GDM1 (cell line): Measurements from ENCODE around the gene BIRC7.

Experiments used
- DNase-seq: peaks from one replicate; lab custom pipeline; 2025; lab: John Stamatoyannopoulos, UW

The BIRC7 gene

DNA sequence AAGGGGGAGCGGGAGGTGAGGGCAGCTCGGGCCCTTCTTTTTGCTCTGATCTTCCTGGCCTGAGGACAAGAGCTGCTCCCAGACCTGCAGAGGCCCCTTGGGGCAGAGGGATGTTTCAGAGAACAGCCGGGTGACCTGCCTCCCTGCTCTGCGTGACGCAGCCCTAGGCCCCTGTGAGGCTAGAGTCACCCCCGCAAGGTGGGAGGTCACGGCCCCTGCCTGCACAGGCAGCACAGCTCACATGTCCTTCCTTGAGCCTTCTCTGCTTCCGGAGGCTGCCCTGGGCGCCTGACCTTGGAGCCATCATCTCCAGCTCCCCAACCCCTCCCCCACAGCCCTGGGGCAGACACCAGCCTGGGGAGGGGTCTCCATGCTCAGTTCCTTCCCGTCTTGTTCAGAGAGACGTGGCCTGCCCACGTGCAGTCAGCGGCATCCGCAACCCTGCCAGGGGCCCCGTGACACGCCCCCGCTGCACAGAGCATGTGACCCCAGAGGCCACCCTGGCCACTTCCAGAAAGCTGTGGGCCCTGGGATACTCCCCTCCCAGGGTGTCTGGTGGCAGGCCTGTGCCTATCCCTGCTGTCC lies at the start of gene BIRC7:
TSS of gene BIRC7 (plus strand) at position 507 of the 585 bp plus-strand sequence. CDS start 192 bp downstream, outside the sequence.
- no peak for DNase-seq

- no peak for DNase-seq
These were observed 49.6 kb upstream of the BIRC7 start for GRCh38 chr20:63186084-63186483.

- DNase-seq, result no peak
These were observed 49.0 kb upstream of the BIRC7 start for GRCh38 chr20:63186528-63187316.

GRCh38 chr20:63187338-63188158 lies 48.2 kb upstream of the BIRC7 start:
- no peak for DNase-seq

DNA sequence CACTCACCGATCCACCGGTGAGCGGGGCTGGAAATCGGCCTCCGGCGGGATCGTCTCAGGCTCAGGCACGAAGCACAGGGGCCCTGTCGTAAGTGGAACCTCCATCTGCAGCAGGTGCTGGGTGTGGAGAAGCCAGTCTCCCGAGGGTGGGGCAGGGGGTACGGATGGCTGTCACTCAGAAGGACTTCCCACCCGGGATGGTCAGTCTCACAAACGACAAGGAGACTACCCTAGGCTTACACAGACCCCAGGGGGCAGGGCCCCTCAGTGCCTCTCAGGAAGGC lies 47.6 kb upstream of the BIRC7 start:
- no peak for DNase-seq

- DNase-seq, result no peak
These were observed 46.9 kb upstream of the BIRC7 start for GRCh38 chr20:63188641-63189321.

DNA sequence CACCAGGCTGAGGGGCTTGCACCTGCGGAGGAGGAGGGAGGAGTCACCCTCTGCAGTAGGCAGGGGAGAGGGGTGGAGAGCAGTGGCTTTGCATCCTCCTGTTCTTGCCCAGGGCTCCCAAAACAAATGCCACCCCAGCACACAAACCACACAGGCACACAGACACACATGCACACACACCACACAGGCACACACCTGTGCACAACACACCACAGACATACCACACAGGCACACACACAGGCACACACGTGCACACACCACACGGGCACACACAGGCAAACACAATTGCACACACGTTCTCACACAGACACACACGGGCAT lies 46.4 kb upstream of the BIRC7 start:
- DNase-seq, result no peak

- DNase-seq, result no peak
These were observed 45.7 kb upstream of the BIRC7 start for GRCh38 chr20:63189846-63190559.

- no peak for DNase-seq
These were observed 44.9 kb upstream of the BIRC7 start for GRCh38 chr20:63190828-63191227.

GRCh38 chr20:63191400-63191799 lies 44.3 kb upstream of the BIRC7 start:
- DNase-seq, result no peak

GRCh38 chr20:63192721-63193120 lies 43.0 kb upstream of the BIRC7 start:
- no peak for DNase-seq

- DNase-seq, result no peak
These were observed 41.5 kb upstream of the BIRC7 start for GRCh38 chr20:63194007-63194796.

- no peak for DNase-seq
These were observed 40.9 kb upstream of the BIRC7 start for GRCh38 chr20:63194797-63195173.

GRCh38 chr20:63196768-63197470 lies 38.8 kb upstream of the BIRC7 start:
- no peak for DNase-seq

- no peak for DNase-seq
These were observed 37.1 kb upstream of the BIRC7 start for GRCh38 chr20:63198606-63199005.

GRCh38 chr20:63202021-63202420 lies 33.7 kb upstream of the BIRC7 start:
- no peak for DNase-seq

GRCh38 chr20:63202811-63203526 lies 32.7 kb upstream of the BIRC7 start:
- no peak for DNase-seq

DNA sequence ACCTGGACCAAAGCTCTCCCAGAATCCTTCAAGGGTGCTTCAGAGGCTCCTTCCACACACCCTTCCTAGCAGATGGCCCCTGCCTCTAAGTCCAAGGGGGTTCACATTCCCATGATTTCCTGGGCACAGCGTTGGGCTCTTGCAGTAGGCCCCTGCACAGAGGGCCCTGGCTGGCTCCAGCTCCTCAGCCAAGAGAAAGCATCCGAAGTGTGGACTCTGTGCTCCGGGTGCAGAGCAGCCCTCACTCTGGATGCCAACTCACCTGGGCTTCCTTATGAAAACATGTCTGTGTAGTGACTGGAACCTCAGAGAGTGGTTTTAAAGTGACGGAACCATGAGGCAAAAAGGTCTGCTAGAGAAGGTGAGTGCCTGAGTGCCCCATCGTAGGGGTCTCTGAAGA lies 31.3 kb upstream of the BIRC7 start:
- DNase-seq, result no peak

DNA sequence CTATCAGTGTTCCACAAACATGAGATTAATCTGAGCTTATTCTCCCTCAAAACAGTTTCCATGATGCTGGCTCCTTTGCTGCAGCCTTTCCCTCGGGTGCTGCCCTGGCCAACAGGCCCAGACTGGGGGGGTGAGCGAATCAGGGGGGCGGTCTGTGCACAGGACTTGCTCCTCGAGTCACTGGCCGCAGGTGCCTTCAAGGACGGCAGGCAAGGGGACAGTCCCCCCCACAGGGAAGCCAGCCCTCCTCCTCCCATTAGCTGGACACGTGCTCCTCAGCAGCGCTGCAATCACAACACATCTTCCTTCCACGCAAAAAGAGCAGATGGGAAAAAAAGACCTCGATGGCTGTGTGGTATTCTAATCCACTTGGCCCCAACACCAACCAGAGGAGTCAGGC lies 29.8 kb upstream of the BIRC7 start:
- DNase-seq, result no peak

DNA sequence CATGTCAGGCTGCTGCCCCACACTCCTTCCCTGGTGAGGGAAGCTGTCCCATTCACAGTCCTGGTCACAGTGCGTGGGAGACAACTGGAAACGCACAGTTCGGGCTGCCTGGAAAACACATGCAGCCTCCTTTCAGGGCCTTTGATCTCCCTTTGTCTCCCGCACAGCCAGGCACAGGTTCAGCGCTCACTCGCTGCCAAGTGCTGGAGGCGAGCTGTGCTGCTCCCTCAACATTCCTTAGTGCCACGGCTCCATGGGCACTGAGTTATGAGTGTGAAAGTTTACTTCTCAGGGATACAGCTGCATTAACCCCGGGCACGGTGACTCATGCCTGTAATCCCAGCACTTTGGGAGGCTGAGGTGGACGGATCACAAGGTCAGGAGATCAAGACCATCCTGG lies 28.8 kb upstream of the BIRC7 start:
- DNase-seq, result no peak
